ENCODE measurements around the gene SREK1.
"Not testable (repeated sequence)": the region's sequence is repeated elsewhere in the genome, so short reads cannot be mapped to it uniquely, and the experiment has no call there.

The SREK1 gene, protein sequence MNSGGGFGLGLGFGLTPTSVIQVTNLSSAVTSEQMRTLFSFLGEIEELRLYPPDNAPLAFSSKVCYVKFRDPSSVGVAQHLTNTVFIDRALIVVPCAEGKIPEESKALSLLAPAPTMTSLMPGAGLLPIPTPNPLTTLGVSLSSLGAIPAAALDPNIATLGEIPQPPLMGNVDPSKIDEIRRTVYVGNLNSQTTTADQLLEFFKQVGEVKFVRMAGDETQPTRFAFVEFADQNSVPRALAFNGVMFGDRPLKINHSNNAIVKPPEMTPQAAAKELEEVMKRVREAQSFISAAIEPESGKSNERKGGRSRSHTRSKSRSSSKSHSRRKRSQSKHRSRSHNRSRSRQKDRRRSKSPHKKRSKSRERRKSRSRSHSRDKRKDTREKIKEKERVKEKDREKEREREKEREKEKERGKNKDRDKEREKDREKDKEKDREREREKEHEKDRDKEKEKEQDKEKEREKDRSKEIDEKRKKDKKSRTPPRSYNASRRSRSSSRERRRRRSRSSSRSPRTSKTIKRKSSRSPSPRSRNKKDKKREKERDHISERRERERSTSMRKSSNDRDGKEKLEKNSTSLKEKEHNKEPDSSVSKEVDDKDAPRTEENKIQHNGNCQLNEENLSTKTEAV

DNA sequence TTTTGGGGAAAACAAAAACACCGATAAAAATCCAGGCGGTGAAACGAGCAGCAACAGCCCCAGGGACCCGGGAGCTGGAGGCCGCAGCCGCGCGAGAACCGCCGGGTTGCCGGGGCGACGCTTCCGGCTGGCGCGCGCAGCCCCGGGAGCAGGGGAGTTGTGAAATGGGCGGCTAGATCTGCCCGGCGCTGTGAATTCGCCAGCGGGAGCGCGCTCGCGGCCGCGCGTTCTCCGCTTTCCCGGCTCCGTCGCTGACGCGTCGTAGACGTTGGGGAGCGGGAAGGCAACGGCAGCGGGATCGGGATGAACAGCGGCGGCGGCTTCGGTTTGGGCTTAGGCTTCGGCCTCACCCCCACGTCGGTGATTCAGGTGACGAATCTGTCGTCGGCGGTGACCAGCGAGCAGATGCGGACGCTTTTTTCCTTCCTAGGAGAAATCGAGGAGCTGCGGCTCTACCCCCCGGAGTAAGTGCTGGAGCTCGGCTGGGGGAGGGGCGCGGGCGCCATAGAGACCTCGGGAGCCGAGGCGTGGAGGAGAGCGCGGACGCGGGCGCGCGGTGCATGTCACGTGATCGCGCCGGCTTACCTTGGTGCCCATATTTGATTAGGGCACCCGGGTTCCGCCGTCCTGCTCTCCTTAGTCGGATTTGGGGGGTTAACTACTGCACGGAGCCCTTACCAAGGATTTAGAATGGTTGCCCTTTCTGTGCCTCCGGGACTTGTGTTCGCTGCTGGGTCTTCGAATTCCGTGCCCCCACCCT is at the start of gene SREK1:
Gene SREK1, plus strand, starts transcription at position 227 of the 760 bp plus-strand sequence. Its CDS starts 77 bp downstream, at position 304.
- DNase-seq (ENCODE audit: insufficient read length, low spot score) (peak; percentile 91), FAIRE-seq (peak; percentile 91)
- peak; percentile 75 for TF ChIP-seq POLR2A (IDR thresholded peaks at IDR 0.05; ENCODE audit: low read depth, low read length)

GRCh38 chr5:66100851-66101250 is 43.2 kb upstream of the SREK1 start:
- TF ChIP-seq POLR2A (IDR thresholded peaks at IDR 0.05; ENCODE audit: low read depth, low read length) = no peak
- FAIRE-seq (no peak), DNase-seq (ENCODE audit: insufficient read length, low spot score) (no peak)

GRCh38 chr5:66113160-66113559 is 30.9 kb upstream of the SREK1 start:
- no peak for TF ChIP-seq POLR2A (IDR thresholded peaks at IDR 0.05; ENCODE audit: low read depth, low read length)
- FAIRE-seq (peak; percentile 97), DNase-seq (ENCODE audit: insufficient read length, low spot score) (peak; percentile 24)

DNA sequence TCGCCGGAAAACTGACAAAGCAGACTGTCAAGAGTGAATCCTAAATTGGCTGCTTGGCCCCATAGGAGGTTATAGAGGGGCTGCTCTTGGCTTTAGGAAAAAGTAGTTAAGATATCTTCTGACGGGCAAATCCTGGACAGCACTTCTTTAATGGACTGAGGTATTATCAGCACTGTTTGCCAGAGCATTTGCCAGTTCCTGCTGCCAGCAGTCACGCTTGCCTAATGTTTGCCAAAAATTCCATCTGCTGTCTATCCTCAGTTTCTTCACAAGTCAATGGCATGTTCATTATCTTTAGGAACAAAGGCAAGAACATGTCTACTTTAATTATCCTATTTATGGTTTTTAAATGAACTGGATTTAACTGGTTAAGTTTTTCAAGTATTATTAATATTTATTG is 25.8 kb upstream of the SREK1 start:
- no peak for DNase-seq (ENCODE audit: insufficient read length, low spot score)
- FAIRE-seq = no peak
- TF ChIP-seq POLR2A (IDR thresholded peaks at IDR 0.05; ENCODE audit: low read depth, low read length) = no peak

- TF ChIP-seq POLR2A (IDR thresholded peaks at IDR 0.05; ENCODE audit: low read depth, low read length) = no peak
- FAIRE-seq (peak; percentile 77), DNase-seq (ENCODE audit: insufficient read length, low spot score) (no peak)
These were observed 21.6 kb upstream of the SREK1 start for GRCh38 chr5:66122379-66123034.

- DNase-seq (ENCODE audit: insufficient read length, low spot score) (no peak), FAIRE-seq (no peak)
- TF ChIP-seq POLR2A (IDR thresholded peaks at IDR 0.05; ENCODE audit: low read depth, low read length) = no peak
These were observed 15.0 kb upstream of the SREK1 start for GRCh38 chr5:66129144-66129543.

DNA sequence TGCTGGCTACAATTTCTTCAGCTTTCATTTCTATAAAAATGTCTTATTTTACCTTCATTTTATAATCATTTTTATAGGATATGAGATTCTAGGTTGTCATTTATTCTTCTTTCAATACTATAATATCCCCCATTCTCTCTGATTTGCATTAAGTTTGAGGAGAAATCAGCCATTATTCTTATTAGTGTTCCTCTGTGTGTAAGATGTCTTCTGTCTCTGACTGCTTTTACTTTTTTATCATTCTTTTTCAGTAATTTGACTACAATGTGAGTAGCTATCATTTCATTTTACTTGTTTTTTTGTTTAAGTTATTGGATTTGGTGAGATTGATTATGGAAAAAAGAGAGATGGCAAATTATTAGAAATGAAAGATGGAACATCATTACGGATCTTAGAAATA is 13.6 kb upstream of the SREK1 start:
- DNase-seq (ENCODE audit: insufficient read length, low spot score) (no peak), FAIRE-seq (no peak)
- no peak for TF ChIP-seq POLR2A (IDR thresholded peaks at IDR 0.05; ENCODE audit: low read depth, low read length)

- FAIRE-seq (peak; percentile 6), DNase-seq (ENCODE audit: insufficient read length, low spot score) (no peak)
- no peak for TF ChIP-seq POLR2A (IDR thresholded peaks at IDR 0.05; ENCODE audit: low read depth, low read length)
These were observed 9.7 kb upstream of the SREK1 start for GRCh38 chr5:66134407-66134861.

GRCh38 chr5:66136053-66136452 is 8.0 kb upstream of the SREK1 start:
- DNase-seq (ENCODE audit: insufficient read length, low spot score) (no peak), FAIRE-seq (no peak)
- no peak for TF ChIP-seq POLR2A (IDR thresholded peaks at IDR 0.05; ENCODE audit: low read depth, low read length)

GRCh38 chr5:66136944-66137343 is 7.2 kb upstream of the SREK1 start:
- FAIRE-seq; DNase-seq (ENCODE audit: insufficient read length, low spot score): not testable (repeated sequence)

DNA sequence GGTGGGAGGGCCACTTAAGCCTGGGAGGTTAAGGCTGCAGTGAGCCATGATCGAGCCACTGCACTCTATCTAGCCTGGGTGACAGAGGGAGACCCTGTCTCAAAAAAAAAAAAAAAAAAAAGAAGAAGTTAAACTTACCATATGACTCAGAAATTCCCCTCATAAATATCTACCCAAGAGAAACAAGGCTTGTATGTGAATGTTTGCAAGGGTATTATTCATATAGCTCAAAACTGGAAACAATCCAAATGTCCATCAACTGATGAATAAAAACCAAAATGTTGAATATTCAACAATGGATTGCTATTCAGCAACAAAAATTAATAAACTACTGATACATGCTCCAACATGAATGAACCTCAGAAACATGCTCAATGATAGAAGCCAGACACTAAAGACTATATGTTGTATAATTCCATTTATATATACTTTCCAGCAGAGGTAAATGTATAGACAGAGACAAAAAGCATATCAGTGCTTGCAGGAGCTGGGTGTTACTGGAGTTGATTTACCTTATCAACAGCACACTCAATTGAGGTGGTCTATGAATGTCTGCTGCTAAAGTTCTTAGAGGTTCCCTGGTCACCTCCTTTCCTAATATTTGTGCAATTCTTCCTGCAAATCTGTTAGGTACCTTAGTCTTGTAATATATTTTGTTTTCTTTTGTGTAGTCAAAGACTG is 5.3 kb upstream of the SREK1 start:
- FAIRE-seq (no peak), DNase-seq (ENCODE audit: insufficient read length, low spot score) (no peak)
- TF ChIP-seq POLR2A (IDR thresholded peaks at IDR 0.05; ENCODE audit: low read depth, low read length) = no peak

DNA sequence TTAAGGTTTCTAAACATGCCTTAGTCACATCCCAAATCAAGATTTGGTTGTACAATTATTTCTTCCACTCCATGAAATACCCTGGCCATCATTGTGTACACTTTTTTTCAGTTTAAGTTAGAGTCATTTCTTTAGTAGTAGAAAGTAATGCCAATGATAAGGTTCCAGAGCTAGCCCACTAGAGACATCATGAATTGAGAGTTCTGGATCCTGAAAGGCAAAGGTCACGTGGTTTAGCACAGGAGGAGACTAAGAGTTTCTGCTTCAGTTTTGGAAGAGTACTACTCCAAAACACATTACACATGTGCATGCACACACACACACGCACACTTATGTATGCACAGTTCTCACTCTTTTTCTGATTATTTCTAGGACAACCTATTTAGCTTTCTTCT is 4.8 kb upstream of the SREK1 start:
- FAIRE-seq (no peak), DNase-seq (ENCODE audit: insufficient read length, low spot score) (no peak)
- no peak for TF ChIP-seq POLR2A (IDR thresholded peaks at IDR 0.05; ENCODE audit: low read depth, low read length)

DNA sequence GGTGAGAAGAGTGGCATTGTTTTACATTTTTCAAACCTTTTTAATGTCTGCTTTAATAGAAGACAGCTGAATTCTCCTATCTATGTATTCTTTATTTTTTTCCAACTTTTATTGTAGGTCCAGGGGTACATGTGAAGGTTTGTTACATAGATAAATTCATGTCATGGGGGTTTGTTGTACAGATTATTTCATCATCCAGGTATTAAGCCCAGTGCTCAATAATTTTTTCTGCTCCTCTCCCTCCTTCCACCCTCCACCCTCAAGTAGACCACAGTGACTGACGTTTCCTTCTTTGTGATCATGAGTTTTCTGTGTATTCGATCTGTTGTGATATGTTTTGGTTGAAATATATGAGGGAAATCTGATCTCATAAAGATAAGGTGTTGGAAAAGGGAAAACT is 1.7 kb upstream of the SREK1 start:
- no peak for DNase-seq (ENCODE audit: insufficient read length, low spot score)
- no peak for TF ChIP-seq POLR2A (IDR thresholded peaks at IDR 0.05; ENCODE audit: low read depth, low read length)
- no peak for FAIRE-seq
